ENCODE results near the gene ATF3.

DNA sequence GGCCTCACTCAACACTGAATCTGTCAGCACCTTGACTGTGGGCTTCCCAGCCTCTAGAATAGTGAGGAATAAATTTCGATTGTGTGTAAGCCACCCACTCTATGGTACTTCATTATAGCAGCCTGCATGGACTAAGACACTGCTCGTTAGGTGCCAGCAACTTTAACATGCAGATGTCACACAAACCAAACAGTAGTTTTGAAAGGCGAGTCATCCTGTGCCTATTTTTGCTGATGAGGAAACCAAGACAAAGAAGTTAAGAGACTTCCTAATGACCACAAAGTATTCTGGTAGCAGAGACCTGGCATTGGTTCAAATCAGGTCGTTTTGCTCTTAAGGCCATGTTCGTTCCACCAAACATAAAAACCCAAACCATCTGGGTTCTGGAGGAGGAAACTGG is 48.2 kb downstream of the ATF3 start:
- TF ChIP-seq, protein P1, sequence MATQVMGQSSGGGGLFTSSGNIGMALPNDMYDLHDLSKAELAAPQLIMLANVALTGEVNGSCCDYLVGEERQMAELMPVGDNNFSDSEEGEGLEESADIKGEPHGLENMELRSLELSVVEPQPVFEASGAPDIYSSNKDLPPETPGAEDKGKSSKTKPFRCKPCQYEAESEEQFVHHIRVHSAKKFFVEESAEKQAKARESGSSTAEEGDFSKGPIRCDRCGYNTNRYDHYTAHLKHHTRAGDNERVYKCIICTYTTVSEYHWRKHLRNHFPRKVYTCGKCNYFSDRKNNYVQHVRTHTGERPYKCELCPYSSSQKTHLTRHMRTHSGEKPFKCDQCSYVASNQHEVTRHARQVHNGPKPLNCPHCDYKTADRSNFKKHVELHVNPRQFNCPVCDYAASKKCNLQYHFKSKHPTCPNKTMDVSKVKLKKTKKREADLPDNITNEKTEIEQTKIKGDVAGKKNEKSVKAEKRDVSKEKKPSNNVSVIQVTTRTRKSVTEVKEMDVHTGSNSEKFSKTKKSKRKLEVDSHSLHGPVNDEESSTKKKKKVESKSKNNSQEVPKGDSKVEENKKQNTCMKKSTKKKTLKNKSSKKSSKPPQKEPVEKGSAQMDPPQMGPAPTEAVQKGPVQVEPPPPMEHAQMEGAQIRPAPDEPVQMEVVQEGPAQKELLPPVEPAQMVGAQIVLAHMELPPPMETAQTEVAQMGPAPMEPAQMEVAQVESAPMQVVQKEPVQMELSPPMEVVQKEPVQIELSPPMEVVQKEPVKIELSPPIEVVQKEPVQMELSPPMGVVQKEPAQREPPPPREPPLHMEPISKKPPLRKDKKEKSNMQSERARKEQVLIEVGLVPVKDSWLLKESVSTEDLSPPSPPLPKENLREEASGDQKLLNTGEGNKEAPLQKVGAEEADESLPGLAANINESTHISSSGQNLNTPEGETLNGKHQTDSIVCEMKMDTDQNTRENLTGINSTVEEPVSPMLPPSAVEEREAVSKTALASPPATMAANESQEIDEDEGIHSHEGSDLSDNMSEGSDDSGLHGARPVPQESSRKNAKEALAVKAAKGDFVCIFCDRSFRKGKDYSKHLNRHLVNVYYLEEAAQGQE (IDR thresholded peaks at IDR 0.05; ENCODE audit: borderline replicate concordance): no peak
- no peak for TF ChIP-seq TAF1 (IDR thresholded peaks at IDR 0.05; ENCODE audit: low read depth)
- TF ChIP-seq, protein P2, sequence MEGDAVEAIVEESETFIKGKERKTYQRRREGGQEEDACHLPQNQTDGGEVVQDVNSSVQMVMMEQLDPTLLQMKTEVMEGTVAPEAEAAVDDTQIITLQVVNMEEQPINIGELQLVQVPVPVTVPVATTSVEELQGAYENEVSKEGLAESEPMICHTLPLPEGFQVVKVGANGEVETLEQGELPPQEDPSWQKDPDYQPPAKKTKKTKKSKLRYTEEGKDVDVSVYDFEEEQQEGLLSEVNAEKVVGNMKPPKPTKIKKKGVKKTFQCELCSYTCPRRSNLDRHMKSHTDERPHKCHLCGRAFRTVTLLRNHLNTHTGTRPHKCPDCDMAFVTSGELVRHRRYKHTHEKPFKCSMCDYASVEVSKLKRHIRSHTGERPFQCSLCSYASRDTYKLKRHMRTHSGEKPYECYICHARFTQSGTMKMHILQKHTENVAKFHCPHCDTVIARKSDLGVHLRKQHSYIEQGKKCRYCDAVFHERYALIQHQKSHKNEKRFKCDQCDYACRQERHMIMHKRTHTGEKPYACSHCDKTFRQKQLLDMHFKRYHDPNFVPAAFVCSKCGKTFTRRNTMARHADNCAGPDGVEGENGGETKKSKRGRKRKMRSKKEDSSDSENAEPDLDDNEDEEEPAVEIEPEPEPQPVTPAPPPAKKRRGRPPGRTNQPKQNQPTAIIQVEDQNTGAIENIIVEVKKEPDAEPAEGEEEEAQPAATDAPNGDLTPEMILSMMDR (IDR thresholded peaks at IDR 0.05; ENCODE audit: poor library complexity, severe bottlenecking): no peak
- TF ChIP-seq EZH2 (IDR thresholded peaks at IDR 0.05; ENCODE audit: borderline replicate concordance, insufficient read depth, low read length, poor library complexity, severe bottlenecking): no peak
- TF ChIP-seq MXI1 (conservative IDR thresholded peaks at IDR 0.05; ENCODE audit: poor library complexity, severe bottlenecking): no peak
